Measurements from ENCODE around the gene TMEM263. TPM values are rescaled to one million over a fixed set of nuclear protein-coding genes. Genes with fewer than 3 reads are reported as not detected.

Gene TMEM263
- total and polyA plus RNA-seq, 9 of the 15 experiments (the other 6 are each of a cell fraction or from before 2014, with no cell fraction given) = 12.6 to 36.7 (median 24.4) TPM

GRCh38 chr12:106975993-106976658 lies 20.4 kb downstream of the TMEM263 start (continued):
- TF ChIP-seq, protein P1, sequence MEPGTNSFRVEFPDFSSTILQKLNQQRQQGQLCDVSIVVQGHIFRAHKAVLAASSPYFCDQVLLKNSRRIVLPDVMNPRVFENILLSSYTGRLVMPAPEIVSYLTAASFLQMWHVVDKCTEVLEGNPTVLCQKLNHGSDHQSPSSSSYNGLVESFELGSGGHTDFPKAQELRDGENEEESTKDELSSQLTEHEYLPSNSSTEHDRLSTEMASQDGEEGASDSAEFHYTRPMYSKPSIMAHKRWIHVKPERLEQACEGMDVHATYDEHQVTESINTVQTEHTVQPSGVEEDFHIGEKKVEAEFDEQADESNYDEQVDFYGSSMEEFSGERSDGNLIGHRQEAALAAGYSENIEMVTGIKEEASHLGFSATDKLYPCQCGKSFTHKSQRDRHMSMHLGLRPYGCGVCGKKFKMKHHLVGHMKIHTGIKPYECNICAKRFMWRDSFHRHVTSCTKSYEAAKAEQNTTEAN (CRISPR knock-in tag; IDR thresholded peaks at IDR 0.05) = no peak
- TF ChIP-seq ETV1 (tag; conservative IDR thresholded peaks at IDR 0.05; ENCODE audit: low read depth) = no peak
- no peak for TF ChIP-seq BACH1 (tag; IDR thresholded peaks at IDR 0.05)
- no peak for TF ChIP-seq MYBL2 (IDR thresholded peaks at IDR 0.05; ENCODE audit: low read depth)
- TF ChIP-seq MYBL2 (CRISPR knock-in tag; IDR thresholded peaks at IDR 0.05; ENCODE audit: borderline replicate concordance) = no peak
- TF ChIP-seq TAL1 (IDR thresholded peaks at IDR 0.05) = no peak
- no peak for TF ChIP-seq STAT6 (CRISPR knock-in tag; IDR thresholded peaks at IDR 0.05)
- no peak for TF ChIP-seq RB1 (IDR thresholded peaks at IDR 0.05; ENCODE audit: low read depth)
- TF ChIP-seq, protein P2, sequence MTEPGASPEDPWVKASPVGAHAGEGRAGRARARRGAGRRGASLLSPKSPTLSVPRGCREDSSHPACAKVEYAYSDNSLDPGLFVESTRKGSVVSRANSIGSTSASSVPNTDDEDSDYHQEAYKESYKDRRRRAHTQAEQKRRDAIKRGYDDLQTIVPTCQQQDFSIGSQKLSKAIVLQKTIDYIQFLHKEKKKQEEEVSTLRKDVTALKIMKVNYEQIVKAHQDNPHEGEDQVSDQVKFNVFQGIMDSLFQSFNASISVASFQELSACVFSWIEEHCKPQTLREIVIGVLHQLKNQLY (CRISPR knock-in tag; conservative IDR thresholded peaks at IDR 0.05) = no peak
- TF ChIP-seq, protein P3, sequence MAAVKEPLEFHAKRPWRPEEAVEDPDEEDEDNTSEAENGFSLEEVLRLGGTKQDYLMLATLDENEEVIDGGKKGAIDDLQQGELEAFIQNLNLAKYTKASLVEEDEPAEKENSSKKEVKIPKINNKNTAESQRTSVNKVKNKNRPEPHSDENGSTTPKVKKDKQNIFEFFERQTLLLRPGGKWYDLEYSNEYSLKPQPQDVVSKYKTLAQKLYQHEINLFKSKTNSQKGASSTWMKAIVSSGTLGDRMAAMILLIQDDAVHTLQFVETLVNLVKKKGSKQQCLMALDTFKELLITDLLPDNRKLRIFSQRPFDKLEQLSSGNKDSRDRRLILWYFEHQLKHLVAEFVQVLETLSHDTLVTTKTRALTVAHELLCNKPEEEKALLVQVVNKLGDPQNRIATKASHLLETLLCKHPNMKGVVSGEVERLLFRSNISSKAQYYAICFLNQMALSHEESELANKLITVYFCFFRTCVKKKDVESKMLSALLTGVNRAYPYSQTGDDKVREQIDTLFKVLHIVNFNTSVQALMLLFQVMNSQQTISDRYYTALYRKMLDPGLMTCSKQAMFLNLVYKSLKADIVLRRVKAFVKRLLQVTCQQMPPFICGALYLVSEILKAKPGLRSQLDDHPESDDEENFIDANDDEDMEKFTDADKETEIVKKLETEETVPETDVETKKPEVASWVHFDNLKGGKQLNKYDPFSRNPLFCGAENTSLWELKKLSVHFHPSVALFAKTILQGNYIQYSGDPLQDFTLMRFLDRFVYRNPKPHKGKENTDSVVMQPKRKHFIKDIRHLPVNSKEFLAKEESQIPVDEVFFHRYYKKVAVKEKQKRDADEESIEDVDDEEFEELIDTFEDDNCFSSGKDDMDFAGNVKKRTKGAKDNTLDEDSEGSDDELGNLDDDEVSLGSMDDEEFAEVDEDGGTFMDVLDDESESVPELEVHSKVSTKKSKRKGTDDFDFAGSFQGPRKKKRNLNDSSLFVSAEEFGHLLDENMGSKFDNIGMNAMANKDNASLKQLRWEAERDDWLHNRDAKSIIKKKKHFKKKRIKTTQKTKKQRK (IDR thresholded peaks at IDR 0.05; ENCODE audit: borderline replicate concordance, low read depth, low read length) = no peak
- TF ChIP-seq GMEB1 (CRISPR knock-in tag; IDR thresholded peaks at IDR 0.05) = no peak
- no peak for TF ChIP-seq ARID2 (IDR thresholded peaks at IDR 0.05)
- peak; percentile 27; the same call in 1 of the 2 replicates for TF ChIP-seq CBFA2T2 (conservative IDR thresholded peaks at IDR 0.05)
- TF ChIP-seq HDAC8 (tag; IDR thresholded peaks at IDR 0.05) = no peak
- TF ChIP-seq, protein P4, sequence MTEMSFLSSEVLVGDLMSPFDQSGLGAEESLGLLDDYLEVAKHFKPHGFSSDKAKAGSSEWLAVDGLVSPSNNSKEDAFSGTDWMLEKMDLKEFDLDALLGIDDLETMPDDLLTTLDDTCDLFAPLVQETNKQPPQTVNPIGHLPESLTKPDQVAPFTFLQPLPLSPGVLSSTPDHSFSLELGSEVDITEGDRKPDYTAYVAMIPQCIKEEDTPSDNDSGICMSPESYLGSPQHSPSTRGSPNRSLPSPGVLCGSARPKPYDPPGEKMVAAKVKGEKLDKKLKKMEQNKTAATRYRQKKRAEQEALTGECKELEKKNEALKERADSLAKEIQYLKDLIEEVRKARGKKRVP (CRISPR knock-in tag; IDR thresholded peaks at IDR 0.05) = no peak
- no peak for TF ChIP-seq FOXJ2 (tag; IDR thresholded peaks at IDR 0.05)
- TF ChIP-seq STAT5B (CRISPR knock-in tag; IDR thresholded peaks at IDR 0.05) = no peak
